Measurements from ENCODE around the gene EDNRB. TPM values are rescaled to one million over a fixed set of nuclear protein-coding genes. Genes with fewer than 3 reads are reported as not detected.

Gene EDNRB
- total RNA-seq, 2 donors from 2014 or later: 29.5 to 54.3 TPM

- DNase-seq (no peak), ATAC-seq (no peak)
- intact Hi-C loops (cut with DNase I): no loop called here
Observed at GRCh38 chr13:77903435-77903834, 15.2 kb downstream of the EDNRB start.

GRCh38 chr13:77902319-77902963 is 16.2 kb downstream of the EDNRB start:
- DNase-seq (no peak), ATAC-seq (no peak)
- intact Hi-C loops (cut with DNase I): no loop called here

- intact Hi-C loops (cut with DNase I): no loop called here
Observed at GRCh38 chr13:77898097-77898496, 20.5 kb downstream of the EDNRB start.

GRCh38 chr13:77896977-77897376 is 21.7 kb downstream of the EDNRB start:
- DNase-seq: no peak
- peak in 1 of 2 donors; percentile 55 for ATAC-seq
- intact Hi-C loops (cut with DNase I): no loop called here

More at GRCh38 chr13:77898097-77898496, 20.5 kb downstream of the EDNRB start:
- DNase-seq (no peak), ATAC-seq (no peak)

GRCh38 chr13:77896536-77896935 is 22.1 kb downstream of the EDNRB start:
- intact Hi-C loops (cut with DNase I): no loop called here
- ATAC-seq (peak; percentile 82 to 91), DNase-seq (peak; percentile 27)

- ATAC-seq (peak in 1 of 2 donors; percentile 30), DNase-seq (no peak)
- intact Hi-C loops (cut with DNase I): no loop called here
Observed at GRCh38 chr13:77894743-77895142, 23.9 kb downstream of the EDNRB start.

- intact Hi-C loops (cut with DNase I): no loop called here
- no peak for DNase-seq
- no peak for ATAC-seq
Observed at GRCh38 chr13:77893066-77893465, 25.6 kb downstream of the EDNRB start.

GRCh38 chr13:77892491-77892890 is 26.1 kb downstream of the EDNRB start:
- DNase-seq (no peak), ATAC-seq (no peak)
- intact Hi-C loops (cut with DNase I): no loop called here

GRCh38 chr13:77891486-77891885 is 27.1 kb downstream of the EDNRB start:
- no peak for ATAC-seq
- no peak for DNase-seq
- intact Hi-C loops (cut with DNase I): no loop called here

GRCh38 chr13:77891041-77891440 is 27.6 kb downstream of the EDNRB start:
- no peak for DNase-seq
- intact Hi-C loops (cut with DNase I): no loop called here
- ATAC-seq: no peak

GRCh38 chr13:77883328-77883727 is 35.3 kb downstream of the EDNRB start:
- ATAC-seq (no peak), DNase-seq (no peak)
- intact Hi-C loops (cut with DNase I): no loop called here

- intact Hi-C loops (cut with DNase I): no loop called here
- DNase-seq (no peak), ATAC-seq (no peak)
Observed at GRCh38 chr13:77878190-77878589, 40.4 kb downstream of the EDNRB start.

- ATAC-seq: no peak
Observed at GRCh38 chr13:77876176-77876575, 42.5 kb downstream of the EDNRB start.

GRCh38 chr13:77874406-77874805 is 44.2 kb downstream of the EDNRB start:
- ATAC-seq (no peak), DNase-seq (no peak)
- intact Hi-C loops (cut with DNase I): no loop called here

More at GRCh38 chr13:77876176-77876575, 42.5 kb downstream of the EDNRB start:
- intact Hi-C loops (cut with DNase I): no loop called here
- DNase-seq: no peak

GRCh38 chr13:77872995-77873394 is 45.6 kb downstream of the EDNRB start:
- no peak for ATAC-seq
- intact Hi-C loops (cut with DNase I): no loop called here
- no peak for DNase-seq

GRCh38 chr13:77871596-77871995 is 47.0 kb downstream of the EDNRB start:
- no peak for ATAC-seq
- no peak for DNase-seq
- intact Hi-C loops (cut with DNase I): no loop called here

- DNase-seq: no peak
- intact Hi-C loops (cut with DNase I): loop anchor here in 1 of 2 donors (10.0 kb wide), 1 partner anchor 46 kb away; the partner anchor contains the start of gene EDNRB
- no peak for ATAC-seq
Observed at GRCh38 chr13:77868717-77869116, 49.9 kb downstream of the EDNRB start.

- no peak for ATAC-seq
- intact Hi-C loops (cut with DNase I): loop anchor here in 1 of 2 donors (10.0 kb wide), 1 partner anchor 48 kb away; the partner anchor contains the start of gene EDNRB
Observed at GRCh38 chr13:77866971-77867370, 51.7 kb downstream of the EDNRB start.

GRCh38 chr13:77865622-77866021 is 53.0 kb downstream of the EDNRB start:
- intact Hi-C loops (cut with DNase I): loop anchor here in 1 of 2 donors (10.0 kb wide), 1 partner anchor 49 kb away; the partner anchor contains the start of gene EDNRB

More at GRCh38 chr13:77866971-77867370, 51.7 kb downstream of the EDNRB start:
- no peak for DNase-seq

GRCh38 chr13:77863144-77863543 is 55.5 kb downstream of the EDNRB start:
- no peak for ATAC-seq
- intact Hi-C loops (cut with DNase I): loop anchor here in 1 of 2 donors (10.0 kb wide), 1 partner anchor 52 kb away; the partner anchor contains the start of gene EDNRB

More at GRCh38 chr13:77865622-77866021, 53.0 kb downstream of the EDNRB start:
- ATAC-seq (no peak), DNase-seq (no peak)

GRCh38 chr13:77861741-77862140 is 56.9 kb downstream of the EDNRB start:
- no peak for ATAC-seq
- no peak for DNase-seq
- intact Hi-C loops (cut with DNase I): loop anchor here in 1 of 2 donors (10.0 kb wide), 1 partner anchor 53 kb away; the partner anchor contains the start of gene EDNRB

More at GRCh38 chr13:77863144-77863543, 55.5 kb downstream of the EDNRB start:
- DNase-seq: no peak

All from left cardiac atrium (tissue), 4 donors.